Measurements from ENCODE around the gene RPL10. TPM values are rescaled to one million over a fixed set of nuclear protein-coding genes. Genes with fewer than 3 reads are reported as not detected.

RPL10 gene
- total RNA-seq (2022; extraction: Qiagen RNA extraction): 5,370 to 5,663 TPM (median 5,520 TPM) in 5 replicates

DNA sequence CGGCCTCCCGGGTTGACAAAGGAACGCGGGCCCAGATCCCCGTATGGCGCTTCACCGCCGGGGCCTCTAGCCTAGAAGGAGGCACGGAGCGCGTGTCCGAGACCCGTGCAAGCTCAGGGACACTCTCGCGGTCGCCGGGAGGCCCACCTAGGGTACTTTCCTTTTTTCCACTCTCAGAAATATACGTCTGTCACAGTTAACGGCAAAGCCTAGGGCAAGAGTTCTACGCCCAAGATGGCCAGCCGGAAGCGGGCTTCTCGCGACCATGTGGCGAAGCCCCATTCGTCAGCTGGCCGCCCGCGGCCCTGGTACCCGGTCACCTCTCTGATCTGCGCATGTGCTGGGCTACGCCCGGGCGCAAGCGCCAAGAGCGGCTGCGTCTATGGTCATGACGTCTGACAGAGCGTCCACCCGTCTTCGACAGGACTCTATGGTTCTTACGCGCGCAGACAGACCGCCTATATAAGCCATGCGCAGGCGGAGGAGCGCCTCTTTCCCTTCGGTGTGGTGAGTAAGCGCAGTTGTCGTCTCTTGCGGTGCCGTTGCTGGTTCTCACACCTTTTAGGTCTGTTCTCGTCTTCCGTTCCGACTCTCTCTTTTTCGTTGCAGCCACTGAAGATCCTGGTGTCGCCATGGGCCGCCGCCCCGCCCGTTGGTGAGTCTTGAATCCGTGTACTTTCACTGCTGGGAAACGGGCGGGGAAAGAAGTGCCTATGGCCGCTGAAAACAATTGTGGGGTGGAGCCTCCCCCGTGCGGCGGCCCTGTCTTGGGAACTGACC is at the start of gene RPL10:
Gene RPL10 (plus strand): TSS at position 490 of the 780 bp plus-strand sequence. CDS start 143 bp downstream, at position 633.

DNA sequence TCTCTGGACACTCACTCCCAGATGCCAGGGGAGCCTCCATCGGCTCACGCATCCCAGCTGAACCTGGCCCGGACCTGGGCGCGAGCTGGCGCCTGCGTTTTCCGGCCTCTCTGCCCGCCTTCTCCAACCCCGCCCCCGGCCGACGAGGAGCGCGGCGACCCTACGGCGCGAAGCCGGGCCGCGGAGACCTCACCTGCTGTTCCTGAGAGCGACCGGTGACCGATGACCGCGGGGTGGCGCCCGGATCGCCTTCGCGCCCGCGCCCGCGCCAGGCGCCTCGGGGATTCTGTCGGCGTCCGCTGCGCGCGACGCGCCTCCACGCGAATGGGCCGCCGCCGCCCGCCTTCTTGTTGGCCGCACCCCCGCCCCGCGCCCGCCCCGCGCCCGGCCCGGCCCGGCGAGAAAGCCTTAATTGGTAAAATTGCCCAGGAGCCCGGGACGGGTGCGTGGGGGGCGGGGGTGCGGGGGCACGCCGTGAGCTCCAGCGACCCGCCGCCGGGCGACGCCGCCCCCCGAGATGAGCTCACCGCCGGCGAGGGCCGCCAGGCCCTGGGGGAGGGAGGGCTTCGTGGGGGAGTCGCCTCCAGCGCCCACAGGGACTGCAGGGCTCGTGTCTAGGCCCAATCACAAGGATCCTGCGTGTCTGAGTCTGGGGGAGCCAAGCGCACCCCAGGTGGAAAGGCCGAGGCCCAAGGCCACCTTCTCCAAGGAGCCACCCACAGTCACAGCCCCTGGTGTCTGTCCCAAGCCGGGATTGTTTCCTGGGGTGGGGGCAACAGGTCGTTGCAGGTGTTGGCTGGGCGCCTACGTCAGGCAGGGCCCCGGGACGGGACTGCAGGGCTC is 23.6 kb upstream of the RPL10 start, which contains the start of gene FLNA:
Gene FLNA (minus strand): TSS at position 322 of the 843 bp plus-strand sequence. CDS start 3,389 bp downstream, outside the sequence.

DNA sequence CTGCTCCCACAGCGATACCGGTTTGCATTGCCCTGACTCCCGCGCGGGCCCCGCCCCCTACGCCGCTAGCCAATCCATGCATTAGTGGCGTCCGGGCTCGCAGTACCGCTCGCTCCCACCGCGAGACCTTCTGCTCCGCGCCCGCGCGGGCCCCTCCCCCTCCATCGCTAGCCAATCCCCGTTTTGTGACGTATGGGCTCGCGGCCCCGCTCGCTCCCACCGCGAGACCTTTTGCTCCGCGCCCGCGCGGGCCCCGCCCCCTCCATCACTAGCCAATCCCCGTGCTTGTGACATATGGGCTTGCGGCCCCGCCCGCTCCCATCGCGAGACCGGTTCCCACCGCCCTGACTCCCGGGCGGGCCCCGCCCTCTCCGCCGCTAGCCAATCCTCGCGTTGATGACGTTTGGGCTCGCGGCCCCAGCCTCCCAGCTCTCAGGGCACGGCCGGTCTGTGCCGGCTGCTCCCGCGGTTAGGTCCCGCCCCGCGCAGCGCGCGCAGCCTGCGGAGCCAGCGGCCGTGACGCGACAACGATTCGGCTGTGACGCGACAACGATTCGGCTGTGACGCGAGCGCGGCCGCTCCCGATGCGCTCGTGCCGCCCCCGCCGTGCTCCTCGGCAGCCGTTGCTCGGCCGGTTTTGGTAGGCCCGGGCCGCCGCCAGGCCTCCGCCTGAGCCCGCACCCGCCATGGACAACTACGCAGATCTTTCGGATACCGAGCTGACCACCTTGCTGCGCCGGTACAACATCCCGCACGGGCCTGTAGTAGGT is 19.2 kb upstream of the RPL10 start, which contains the start of gene EMD:
Gene EMD (plus strand): TSS at position 497 of the 770 bp plus-strand sequence. CDS start 190 bp downstream, at position 687.

DNA sequence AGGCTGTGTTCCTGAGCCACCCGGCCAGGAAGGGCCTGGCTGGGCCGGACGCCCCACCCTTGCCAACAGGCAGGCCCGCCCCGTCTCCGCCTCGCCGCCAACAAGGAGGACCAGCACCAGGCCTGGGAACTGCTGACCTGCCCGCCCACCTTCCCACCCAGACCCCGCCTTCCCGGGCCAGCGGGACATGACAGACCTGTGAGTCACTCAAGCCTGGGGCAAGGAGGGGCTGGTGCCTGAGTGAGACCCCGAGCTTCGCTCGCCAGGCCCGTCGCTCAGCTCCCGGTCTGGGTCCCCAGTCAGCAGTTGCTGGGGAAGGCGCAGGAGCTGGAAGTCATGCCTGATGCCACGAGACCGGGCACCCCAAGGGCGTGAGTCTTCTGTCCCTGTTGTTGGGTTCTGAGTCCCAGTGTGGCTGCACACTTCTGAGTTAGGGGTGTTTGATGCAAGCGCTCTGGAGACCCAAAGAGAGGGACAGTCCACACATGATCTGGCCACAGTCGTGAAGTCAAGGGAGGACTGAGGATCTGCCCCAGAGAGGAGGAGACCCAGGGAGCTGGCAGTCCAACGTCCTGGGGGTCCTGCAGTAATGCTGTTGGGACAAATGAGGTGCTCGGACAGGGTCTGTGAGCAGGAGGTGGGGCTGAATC is 11.2 kb downstream of the RPL10 start, which contains the start of gene DNASE1L1:
Gene DNASE1L1 (minus strand): TSS at position 33 of the 650 bp plus-strand sequence. CDS start 3,686 bp downstream, outside the sequence.

DNA sequence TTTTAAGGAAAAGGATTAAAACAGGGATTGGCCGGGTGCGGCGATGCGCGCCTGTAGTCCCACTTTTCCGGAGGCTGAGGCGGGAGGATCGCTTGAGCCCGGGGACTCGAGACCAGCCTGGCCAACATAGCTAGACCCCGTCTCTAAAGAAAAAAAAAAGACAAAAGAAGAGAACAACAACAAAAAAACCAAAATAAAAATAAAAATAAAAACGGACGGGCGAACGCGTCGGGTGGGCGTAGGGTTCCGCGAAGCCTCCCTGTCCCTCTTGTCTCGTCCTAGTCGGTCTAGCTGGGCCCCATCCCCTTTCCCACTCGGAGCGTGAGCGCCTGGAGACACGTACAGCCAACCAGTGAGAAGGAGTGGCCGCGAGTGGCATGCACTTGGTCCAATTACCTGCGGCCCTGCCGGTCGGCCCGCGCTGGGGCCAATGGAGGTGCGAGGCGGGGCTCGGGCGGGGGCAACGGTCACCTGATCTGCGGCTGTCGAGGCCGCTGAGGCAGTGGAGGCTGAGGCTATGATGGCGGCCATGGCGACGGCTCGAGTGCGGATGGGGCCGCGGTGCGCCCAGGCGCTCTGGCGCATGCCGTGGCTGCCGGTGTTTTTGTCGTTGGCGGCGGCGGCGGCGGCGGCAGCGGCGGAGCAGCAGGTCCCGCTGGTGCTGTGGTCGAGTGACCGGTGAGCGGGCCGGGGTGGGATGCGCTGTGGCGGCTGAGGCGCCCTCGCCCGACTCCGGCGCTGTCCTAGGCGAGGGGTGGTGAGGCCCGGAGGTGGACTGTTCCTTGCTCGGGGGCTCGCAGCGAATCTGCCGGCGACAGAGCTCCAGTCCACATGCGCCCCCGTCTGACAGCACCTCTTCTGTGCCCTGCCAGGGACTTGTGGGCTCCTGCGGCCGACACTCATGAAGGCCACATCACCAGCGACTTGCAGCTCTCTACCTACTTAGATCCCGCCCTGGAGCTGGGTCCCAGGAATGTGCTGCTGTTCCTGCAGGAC is 30.3 kb downstream of the RPL10 start, which contains the start of gene ATP6AP1:
Gene ATP6AP1 (plus strand): TSS at position 502 of the 996 bp plus-strand sequence. CDS start 16 bp downstream, at position 518.

DNA sequence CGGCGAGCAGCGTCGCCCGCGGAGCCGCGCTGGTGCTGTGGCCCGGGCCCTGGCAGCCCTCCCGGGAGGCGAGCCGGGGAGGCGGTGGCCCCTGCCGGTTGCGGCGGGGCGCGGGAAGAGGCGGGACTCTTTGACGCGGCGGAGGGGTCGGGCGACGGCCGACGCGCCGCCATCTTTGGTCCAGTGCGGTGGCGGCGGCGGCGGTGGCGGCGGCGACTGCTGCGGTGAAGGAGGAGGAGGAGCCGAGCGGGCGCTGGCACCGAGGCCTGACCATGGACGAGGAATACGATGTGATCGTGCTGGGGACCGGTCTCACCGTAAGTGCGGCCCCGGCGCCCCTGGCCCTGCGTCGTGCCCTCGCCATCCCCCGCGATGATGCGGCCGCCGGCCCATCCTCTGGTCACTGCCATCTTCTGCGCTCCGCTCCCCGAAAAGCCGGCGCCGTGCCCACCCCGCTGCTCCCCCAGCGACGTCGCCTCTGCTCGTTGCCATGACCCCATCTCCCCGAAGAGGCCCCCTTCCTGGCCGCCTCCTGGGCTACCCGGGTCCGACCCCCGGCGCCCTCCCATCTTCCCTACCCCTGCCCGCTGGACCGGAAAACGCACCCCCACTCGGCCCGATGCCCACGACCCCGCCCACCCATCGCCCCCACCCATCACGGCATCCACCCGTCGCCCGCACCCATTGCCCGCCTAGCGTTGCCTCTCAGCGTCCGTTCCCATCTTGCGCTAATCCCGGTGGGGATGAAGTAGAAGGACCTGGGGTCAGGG is 39.0 kb downstream of the RPL10 start, which contains the start of gene GDI1:
Gene GDI1 (plus strand): TSS at position 172 of the 770 bp plus-strand sequence. CDS start 101 bp downstream, at position 273.

DNA sequence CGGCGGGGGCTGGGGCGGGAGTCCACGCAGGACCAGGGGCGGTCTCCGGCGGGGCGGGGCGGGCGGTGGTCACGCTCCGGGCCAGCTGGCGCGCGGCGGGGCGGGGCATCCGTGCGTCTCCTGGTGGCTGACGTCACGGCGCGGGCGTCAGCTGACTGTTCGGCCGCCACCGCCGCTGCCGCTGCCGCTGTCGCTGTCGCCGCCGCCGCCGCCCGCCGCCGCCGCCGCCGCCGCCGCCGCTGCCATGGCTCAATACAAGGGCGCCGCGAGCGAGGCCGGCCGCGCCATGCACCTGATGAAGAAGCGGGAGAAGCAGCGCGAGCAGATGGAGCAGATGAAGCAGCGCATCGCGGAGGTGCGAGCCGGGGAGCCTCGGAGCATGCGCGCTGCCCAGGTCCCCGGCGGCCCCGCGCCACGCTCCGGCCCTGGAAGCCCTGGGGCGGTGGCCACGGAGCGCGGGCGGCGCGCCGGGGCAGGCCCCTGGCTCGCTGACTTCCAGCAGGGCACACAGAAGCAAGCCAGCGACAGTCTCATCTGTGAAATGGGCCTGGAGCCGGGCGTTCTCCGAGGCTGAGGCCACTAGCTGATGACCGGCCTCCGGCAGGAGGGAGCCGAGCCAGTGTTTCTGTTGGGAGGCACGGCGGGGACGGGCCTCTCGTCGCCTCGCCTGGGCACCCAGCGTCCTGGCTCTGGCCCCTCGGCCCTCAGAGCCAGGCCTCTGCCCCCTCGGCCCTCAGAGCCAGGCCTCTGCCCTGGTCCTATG is 46.0 kb downstream of the RPL10 start, which contains the start of gene FAM50A:
Gene FAM50A (plus strand): TSS at position 150 of the 763 bp plus-strand sequence. CDS start 95 bp downstream, at position 245.

Other genes starting within 250 kb of the RPL10 start
- not detected in 5 replicates for gene OPN1MW, start 215.8 kb upstream of the RPL10 start, total RNA-seq (2022; extraction: Qiagen RNA extraction)
- gene OPN1MW2, start 178.6 kb upstream of the RPL10 start, total RNA-seq (2022; extraction: Qiagen RNA extraction): not detected in 5 replicates
- not detected in 5 replicates for gene OPN1MW3, start 140.8 kb upstream of the RPL10 start, total RNA-seq (2022; extraction: Qiagen RNA extraction)
- not detected in 5 replicates for gene TEX28, start 103.3 kb upstream of the RPL10 start, total RNA-seq (2022; extraction: Qiagen RNA extraction)
- gene TKTL1, start 102.6 kb upstream of the RPL10 start, total RNA-seq (2022; extraction: Qiagen RNA extraction): 0.06 to 0.29 TPM (median 0.08 TPM) in 5 replicates
- 1,465 to 1,719 TPM (median 1,545 TPM) in 5 replicates for gene FLNA, start 23.7 kb upstream of the RPL10 start, total RNA-seq (2022; extraction: Qiagen RNA extraction)
- gene EMD, start 19.1 kb upstream of the RPL10 start, total RNA-seq (2022; extraction: Qiagen RNA extraction): 121 to 162 TPM (median 156 TPM) in 5 replicates
- gene DNASE1L1, start 10.9 kb downstream of the RPL10 start, total RNA-seq (2022; extraction: Qiagen RNA extraction): 29.4 to 31.6 TPM (median 30.7 TPM) in 5 replicates
- gene TAFAZZIN, start 13.2 kb downstream of the RPL10 start, total RNA-seq (2022; extraction: Qiagen RNA extraction): 31.1 to 38.9 TPM (median 38.3 TPM) in 5 replicates
- gene ATP6AP1, start 30.3 kb downstream of the RPL10 start, total RNA-seq (2022; extraction: Qiagen RNA extraction): 80.6 to 110 TPM (median 109 TPM) in 5 replicates
- gene GDI1, start 38.8 kb downstream of the RPL10 start, total RNA-seq (2022; extraction: Qiagen RNA extraction): 94.0 to 113 TPM (median 102 TPM) in 5 replicates
- 90.3 to 117 TPM (median 109 TPM) in 5 replicates for gene FAM50A, start 45.8 kb downstream of the RPL10 start, total RNA-seq (2022; extraction: Qiagen RNA extraction)
- gene PLXNA3, start 59.9 kb downstream of the RPL10 start, total RNA-seq (2022; extraction: Qiagen RNA extraction): 9.5 to 18.3 TPM (median 14.6 TPM) in 5 replicates
- gene LAGE3, start 80.9 kb downstream of the RPL10 start, total RNA-seq (2022; extraction: Qiagen RNA extraction): 45.3 to 75.3 TPM (median 70.4 TPM) in 5 replicates
- 69.3 to 72.8 TPM (median 70.1 TPM) in 5 replicates for gene UBL4A, start 88.2 kb downstream of the RPL10 start, total RNA-seq (2022; extraction: Qiagen RNA extraction)
- 30.3 to 43.5 TPM (median 43.0 TPM) in 5 replicates for gene SLC10A3, start 92.3 kb downstream of the RPL10 start, total RNA-seq (2022; extraction: Qiagen RNA extraction)
- 36.9 to 48.3 TPM (median 46.0 TPM) in 5 replicates for gene FAM3A, start 117.9 kb downstream of the RPL10 start, total RNA-seq (2022; extraction: Qiagen RNA extraction)
- gene G6PD, start 148.5 kb downstream of the RPL10 start, total RNA-seq (2022; extraction: Qiagen RNA extraction): 1,365 to 1,554 TPM (median 1,434 TPM) in 5 replicates
- gene IKBKG, start 149.2 kb downstream of the RPL10 start, total RNA-seq (2022; extraction: Qiagen RNA extraction): 36.1 to 45.9 TPM (median 43.1 TPM) in 5 replicates
- not detected in 5 replicates for gene CTAG1A, start 186.8 kb downstream of the RPL10 start, total RNA-seq (2022; extraction: Qiagen RNA extraction)
- gene CTAG1B, start 220.9 kb downstream of the RPL10 start, total RNA-seq (2022; extraction: Qiagen RNA extraction): not detected in 5 replicates

Measured in A549 treated with AZD2906 at 1 μM for 4 hours (cell line).